GM19372 (cell line): ENCODE measurements around the gene STAT3.

Experiments used
- ATAC-seq: cut with Tn5 transposase; IDR thresholded peaks from one replicate; pipeline ENCODE4 v1.9.1; 2021; ENCODE audit warnings: mild to moderate bottlenecking, low read depth, moderate library complexity; ENCODE audit not compliant: unreplicated experiment

STAT3 gene

DNA sequence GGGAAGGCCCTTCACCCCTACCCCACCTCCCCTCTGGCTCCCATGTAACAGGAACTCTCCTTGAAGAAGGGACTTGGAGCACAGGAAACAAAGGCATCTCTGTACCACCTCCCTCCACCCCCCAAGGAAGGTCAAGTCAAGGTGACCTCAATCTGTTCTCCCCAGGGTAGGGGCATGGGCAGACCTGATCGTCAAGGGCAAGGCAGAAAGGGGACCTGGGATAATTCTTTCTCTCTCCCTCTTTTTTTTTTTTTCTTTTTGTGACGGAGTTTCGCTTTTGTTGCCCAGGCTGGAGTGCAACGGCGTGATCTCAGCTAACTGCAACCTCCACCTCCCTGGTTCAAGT is 104.2 kb downstream of the STAT3 start:
- no peak for ATAC-seq

GRCh38 chr17:42283241-42284023 is 104.8 kb downstream of the STAT3 start:
- ATAC-seq = no peak

- no peak for ATAC-seq
These were observed 105.7 kb downstream of the STAT3 start for GRCh38 chr17:42282478-42283080.

DNA sequence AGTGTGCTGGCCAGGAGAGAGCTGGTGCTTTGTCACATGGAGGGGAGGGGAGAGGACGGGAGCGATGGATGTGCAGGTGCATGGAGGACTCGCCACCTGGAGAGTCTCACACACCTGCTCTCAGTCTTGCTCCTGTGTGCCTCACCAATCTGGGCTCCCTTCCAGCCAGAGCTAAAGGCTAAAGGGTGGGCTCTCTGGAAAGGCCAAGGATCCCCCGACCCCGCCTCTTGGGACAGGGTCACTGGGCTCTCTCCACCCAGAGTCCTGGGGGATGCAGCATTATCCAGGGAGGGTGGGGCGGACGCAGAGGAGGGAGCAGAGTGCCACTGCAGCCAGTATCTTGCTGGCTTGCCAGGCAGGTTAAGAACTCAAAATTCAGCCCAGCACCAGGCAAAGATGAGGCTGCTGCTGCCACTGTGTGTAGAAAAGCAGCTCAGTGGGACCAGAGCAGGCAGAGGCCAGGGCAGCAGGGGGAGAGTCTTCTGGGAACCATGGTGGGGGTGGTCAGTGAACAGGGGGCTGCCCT is 106.6 kb downstream of the STAT3 start:
- ATAC-seq = no peak

DNA sequence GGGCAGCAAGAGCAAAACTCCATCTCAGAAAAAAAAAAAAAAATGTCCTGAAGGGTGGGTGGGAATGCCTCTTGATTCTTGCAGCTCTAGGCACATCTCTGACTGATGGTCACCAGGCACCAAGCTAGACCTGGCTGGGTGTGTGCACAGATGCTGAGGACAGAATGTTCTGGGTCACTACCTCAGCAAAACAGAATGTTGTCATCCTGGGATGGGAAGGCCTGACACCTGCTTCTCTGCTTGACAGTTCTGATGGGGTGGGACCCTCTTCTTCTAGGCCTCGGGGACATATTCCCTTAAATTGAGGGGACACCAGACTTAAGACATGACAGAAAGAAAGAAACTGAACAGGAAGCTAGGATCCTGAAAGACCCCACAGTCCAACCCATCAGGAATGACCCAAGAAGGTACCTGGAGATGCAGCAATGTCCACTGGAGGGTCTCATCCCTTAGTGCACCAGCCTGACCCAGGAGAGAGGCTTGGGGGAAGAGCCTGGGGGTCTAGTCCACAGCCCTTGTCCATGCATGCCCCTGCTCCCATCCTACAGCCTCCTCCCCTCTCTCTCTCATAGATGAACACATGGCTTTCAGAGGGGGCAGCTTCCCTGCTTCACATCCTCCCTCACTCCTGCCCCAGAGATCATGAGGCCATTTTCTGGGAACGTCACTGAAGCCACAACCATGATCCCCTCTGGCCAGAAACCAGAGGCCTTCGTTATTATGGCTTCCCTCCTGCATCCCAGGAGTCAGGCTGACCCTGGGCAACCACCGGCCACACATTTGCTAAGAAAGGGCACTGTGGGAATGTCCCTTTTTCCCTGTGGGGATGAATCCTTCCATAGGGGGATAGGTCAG is 108.2 kb downstream of the STAT3 start:
- no peak for ATAC-seq

GRCh38 chr17:42277342-42277712 is 110.9 kb downstream of the STAT3 start:
- ATAC-seq = no peak

GRCh38 chr17:42276609-42277341 is 111.5 kb downstream of the STAT3 start:
- no peak for ATAC-seq

- no peak for ATAC-seq
These were observed 112.0 kb downstream of the STAT3 start, which contains the start of gene STAT5B for GRCh38 chr17:42276359-42276608. Gene STAT5B (minus strand): TSS chr17:42276391. CDS start chr17:42232127, 44,264 bp downstream.

DNA sequence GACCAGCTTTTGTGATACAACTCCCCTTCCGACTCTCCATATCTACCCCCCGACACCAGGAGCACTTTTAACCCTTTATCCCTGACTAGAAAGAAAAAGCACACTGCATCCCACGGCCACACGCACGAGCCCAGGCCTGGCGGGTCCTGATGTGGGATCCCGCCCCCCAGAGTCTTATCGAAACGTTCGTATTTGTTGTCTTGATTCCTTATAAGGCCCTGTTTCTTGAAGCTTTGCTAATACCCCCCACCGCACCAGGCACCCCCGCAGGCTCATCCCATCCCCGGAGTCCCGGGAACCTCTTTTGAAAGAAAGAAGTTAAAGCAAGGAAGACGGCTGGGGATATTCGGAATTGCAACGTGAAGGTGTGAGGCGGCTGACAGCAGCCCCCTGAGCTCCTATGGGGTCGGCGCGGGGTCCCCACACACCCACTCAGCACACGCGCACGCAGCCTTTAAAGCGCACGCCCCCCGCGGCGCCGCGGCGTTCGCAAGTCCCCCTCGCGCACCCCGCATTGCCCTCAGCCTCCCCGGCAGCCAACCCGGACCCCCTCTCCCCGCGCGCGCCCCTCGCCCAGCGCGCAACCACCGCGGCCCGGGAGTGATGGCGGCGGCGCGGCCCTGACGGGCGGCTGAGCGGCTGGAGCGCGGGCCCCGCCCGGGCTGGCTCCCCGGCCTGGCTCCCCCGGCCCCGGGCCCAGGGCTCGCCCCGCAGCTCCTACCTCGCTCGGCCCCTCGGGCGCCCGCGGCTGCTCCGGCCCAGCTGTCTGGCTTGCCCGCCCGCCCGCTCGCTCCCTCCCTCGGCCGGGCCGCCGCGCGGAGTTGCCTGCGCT is 112.5 kb downstream of the STAT3 start:
- ATAC-seq = no peak

DNA sequence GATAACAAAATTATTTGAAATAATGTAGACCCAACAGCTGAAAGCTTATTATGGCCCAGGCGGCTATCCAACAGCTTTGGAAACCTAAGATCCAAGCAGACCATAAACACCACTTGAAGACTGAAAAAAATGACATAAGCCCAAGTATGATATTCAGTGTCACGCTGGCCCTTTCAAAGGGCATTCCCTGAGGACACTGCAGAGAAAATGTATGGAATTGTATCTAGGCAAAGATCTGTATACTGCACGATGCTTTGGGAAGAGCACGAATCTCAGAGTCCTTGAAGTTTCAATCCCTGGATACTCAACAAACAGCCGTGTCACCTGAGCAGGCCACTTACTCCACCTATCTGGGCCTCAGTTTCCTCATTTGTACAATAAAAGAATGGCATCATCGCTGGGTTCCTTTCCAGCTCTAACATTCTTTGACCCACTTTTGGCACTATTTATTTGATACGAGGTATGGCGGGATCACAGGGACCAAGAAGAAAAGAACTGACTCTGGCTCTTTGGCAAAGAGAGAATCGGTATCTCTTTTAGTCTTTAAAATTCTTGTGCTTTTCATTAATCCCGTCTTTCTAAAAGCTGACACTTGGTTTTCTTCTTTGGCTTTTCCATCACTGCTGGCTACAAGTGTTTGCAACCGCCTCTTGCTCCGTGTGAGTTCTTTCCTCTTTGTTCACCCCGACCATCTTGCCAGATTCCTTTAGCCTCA is 113.3 kb downstream of the STAT3 start:
- ATAC-seq = no peak

DNA sequence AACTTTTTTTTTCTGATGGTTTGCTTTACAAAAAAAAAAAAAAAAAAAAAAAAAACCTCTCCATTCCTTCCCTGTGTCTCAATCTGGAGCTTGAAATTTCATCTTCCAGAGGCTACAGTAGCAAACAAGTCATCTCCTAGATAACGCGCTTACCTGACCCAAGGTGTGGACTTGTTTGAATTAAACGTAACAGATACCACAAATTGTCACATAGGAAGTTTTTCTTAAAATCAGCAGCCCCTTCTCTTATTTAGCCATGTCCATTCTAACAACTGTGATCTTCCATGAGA is 114.0 kb downstream of the STAT3 start:
- no peak for ATAC-seq

DNA sequence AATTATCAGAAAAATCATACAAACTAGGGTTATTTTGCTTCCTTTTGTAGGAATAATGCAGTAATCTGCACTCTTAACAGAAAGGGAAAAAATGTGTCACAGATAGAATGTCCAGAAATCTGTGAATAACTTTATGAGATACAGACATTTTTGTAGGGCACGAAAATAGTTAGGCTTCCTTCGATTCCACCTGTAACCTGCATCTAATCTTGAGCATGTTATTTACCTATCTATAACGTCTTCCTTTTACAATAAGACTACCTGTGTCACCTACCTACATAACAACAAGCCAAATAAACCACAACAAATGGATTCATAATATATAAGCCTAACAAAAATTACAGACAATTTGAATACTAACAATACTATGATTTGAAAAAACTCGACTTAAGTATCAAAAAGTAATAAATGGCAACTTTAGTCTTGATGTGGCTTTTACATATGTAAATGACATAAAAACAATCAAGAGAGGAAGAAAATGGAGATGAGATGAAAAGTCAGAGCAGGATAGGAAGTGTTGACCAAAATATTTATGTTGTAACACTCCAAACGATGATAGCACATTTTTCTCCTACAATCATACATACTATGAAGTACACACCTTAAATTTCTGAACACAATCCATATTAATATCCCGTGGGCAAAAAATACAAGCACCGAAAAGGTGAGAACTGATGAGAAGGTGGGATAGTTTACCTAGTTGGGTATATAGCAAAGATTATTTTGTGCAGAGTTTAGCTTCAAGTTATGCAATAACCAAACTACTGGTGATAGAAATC is 114.6 kb downstream of the STAT3 start:
- no peak for ATAC-seq

GRCh38 chr17:42272162-42272907 is 115.9 kb downstream of the STAT3 start:
- no peak for ATAC-seq

GRCh38 chr17:42271779-42272035 is 116.5 kb downstream of the STAT3 start:
- ATAC-seq = no peak

GRCh38 chr17:42271006-42271778 is 117.0 kb downstream of the STAT3 start:
- ATAC-seq = no peak

DNA sequence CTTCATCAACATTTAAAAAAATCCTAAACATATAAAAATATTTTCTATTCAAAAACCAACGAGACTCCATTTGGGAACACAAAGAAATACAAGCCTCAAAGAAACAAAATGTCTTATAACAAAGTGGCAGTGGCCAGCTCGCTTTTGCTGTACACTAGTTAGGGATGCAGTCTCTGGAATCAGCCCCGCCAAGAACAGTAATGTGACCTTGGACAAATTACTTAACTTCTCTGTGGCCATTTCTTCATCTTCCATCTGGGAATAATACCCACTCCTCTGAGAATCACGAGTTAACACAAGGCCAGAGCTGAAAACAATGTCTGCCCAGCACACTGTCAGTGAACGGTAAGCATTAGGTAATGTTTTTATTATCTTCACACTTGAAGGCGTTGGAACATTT is 117.6 kb downstream of the STAT3 start:
- ATAC-seq = no peak

DNA sequence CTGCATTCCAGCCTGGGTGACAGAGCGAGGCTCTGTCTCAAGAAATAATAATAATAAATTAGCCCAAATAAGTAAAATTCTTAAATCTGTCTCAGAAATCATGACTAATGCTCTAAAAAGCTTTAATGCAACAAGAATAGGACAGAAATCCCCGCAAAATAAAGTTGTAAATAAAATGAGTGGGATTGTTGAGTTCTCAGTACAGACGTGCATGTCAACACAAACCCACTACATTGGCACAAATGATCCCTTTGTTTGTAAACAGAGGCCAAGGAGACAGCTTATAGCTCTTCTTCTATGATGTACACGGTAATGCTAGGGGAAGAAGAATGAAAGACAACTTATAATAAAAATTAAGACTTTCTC is 118.1 kb downstream of the STAT3 start:
- no peak for ATAC-seq

DNA sequence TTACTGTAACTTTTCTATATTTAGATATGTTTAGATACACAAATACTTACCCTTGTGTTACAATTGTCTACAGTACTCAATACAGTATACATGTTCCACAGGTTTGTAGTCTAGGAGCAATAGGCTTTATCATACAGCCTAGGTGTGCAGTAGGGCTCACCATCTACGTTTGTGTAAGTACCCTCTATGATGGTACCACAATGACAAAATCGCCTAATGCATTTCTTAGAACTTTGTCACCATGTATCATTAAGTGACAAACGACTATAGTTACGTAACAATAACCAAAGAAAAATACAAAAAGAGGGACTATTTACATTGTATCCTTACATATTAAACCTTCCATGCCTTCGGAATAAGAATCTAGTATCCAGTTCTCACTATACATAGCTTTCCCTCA is 120.0 kb downstream of the STAT3 start:
- no peak for ATAC-seq
